Aorta (tissue), 5 donors: ENCODE data around the gene MRPS34. TPM values are rescaled to one million over a fixed set of nuclear protein-coding genes. Genes with fewer than 3 reads are reported as not detected.

Experiments used
- ATAC-seq: fragments of 200-7000 bp; cut with Tn5 transposase; one replicate; pipeline ENCODE4 v1.9.1; 2022; ENCODE audit warnings: moderate library complexity; ENCODE audit not compliant: low FRiP score
- DNase-seq, 2 donors: peaks; one replicate each; pipeline ENCODE4 v3.0.0-alpha.2; 2020
- H3K27ac ChIP-seq, 2 donors: one replicate each; pipeline ENCODE4 v1.5.1; 2013; ENCODE audit warnings: low read length in 2 of 2, mild to moderate bottlenecking in 2 of 2, moderate library complexity in 2 of 2, control low read depth in 1 of 2, inconsistent platforms in 1 of 2, low read depth in 1 of 2
- H3K27me3 ChIP-seq, 2 donors: one replicate each; pipeline ENCODE4 v1.6.1; 2013; ENCODE audit warnings: control low read depth in 1 of 2, low read length in 1 of 2, mild to moderate bottlenecking in 1 of 2, moderate library complexity in 1 of 2; ENCODE audit not compliant: insufficient read depth in 2 of 2, control insufficient read depth in 1 of 2
- H3K36me3 ChIP-seq, 2 donors: one replicate each; pipeline ENCODE4 v1.6.1; 2013; ENCODE audit warnings: control low read depth in 1 of 2, low read length in 1 of 2, mild to moderate bottlenecking in 1 of 2; ENCODE audit not compliant: insufficient read depth in 2 of 2, control insufficient read depth in 1 of 2
- H3K4me1 ChIP-seq, 2 donors: one replicate each; pipeline ENCODE4 v1.6.1; 2013; ENCODE audit warnings: low read length in 2 of 2, control low read depth in 1 of 2, mild to moderate bottlenecking in 1 of 2, moderate library complexity in 1 of 2; ENCODE audit not compliant: insufficient read depth in 2 of 2, control insufficient read depth in 1 of 2
- H3K4me3 ChIP-seq, 2 donors: one replicate each; pipeline ENCODE4 v1.5.1; 2013; ENCODE audit warnings: low read length in 2 of 2, control low read depth in 1 of 2, mild to moderate bottlenecking in 1 of 2
- H3K9me3 ChIP-seq: one replicate; pipeline ENCODE4 v1.6.1; 2013; ENCODE audit warnings: mild to moderate bottlenecking, low read length; ENCODE audit not compliant: control insufficient read depth
- WGBS, 2 donors: extraction: QIAGEN DNeasy Blood & Tissue Kit; methylation state at CpG; one replicate each; pipeline ENCODE4 v1.1.7; 2013; 5-methylcytosine and 5-hydroxymethylcytosine counted together
- intact Hi-C, 2 donors: fragments of 100-400 bp; cut with DNase I; formaldehyde crosslinking; loops; one replicate each; pipeline versions ENCODE4 v1.14.2 to v1.15.0; 2022
- polyA plus RNA-seq, 2 donors: library from polyadenylated mRNA; stranded (reverse); fragments of 200-250 nt; gene quantifications; one replicate each; pipeline ENCODE4 v1.2.3, GENCODE V29; 2013
- total RNA-seq, 2 donors: library from RNA; stranded (reverse); fragmentation: NEBNext Ultra II Directional; extraction: Animal tissue kit (Norgen Biotek cat#: 25700); gene quantifications; one replicate each; pipeline ENCODE4 v1.2.1, GENCODE V29; 2021
- donor health status: healthy with polysubstance abuse.
- donor health status: Bipolar disorder and iron deficiency.
- donor health status: DM: no; HTN: no; CAD: no.
- donor health status: DM: no; HTN: no; CAD: no.
- donor health status: DM: yes; HTN: yes; CAD: no.

The MRPS34 gene
- total and polyA plus RNA-seq, 4 donors, result 36.5 to 74.2 (median 54.1) TPM

GRCh38 chr16:1765826-1766225 lies 7.1 kb downstream of the MRPS34 start:
- ATAC-seq, result no peak

DNA sequence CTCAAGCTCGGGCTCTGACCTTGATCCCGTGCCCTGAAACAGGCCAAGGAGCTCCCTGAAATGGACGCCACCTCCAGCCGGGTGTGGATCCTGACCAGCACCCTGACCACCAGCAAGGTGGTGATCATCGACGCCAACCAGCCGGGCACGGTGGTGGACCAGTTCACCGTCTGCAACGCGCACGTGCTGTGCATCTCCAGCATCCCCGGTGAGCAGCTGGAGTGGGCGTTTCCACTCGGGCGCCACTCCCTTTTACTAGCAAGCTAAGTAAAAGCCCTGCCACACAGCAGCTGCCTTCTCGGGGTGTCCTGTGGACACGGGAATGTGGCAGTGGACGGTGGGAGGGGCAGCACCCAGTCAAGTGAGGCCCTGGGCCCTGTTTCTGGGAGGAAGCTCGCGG lies 8.0 kb downstream of the MRPS34 start:
- 90 to 94% methylated on average over 21 of the region's 21 CpGs for WGBS, 2 donors
- no peaks in the 10 kb centered on the region for H3K9me3 ChIP-seq
- H3K27me3 ChIP-seq, result no peaks in the 10 kb centered on the region
- no peak for DNase-seq
- ATAC-seq, result no peak
- no peaks in the 10 kb centered on the region for H3K36me3 ChIP-seq
- no peak overlapping the region for H3K4me3 ChIP-seq
- no peak overlapping the region for H3K27ac ChIP-seq
- H3K4me1 ChIP-seq, result no peaks in the 10 kb centered on the region
- intact Hi-C loops, result no loop called here

More at GRCh38 chr16:1765826-1766225, 7.1 kb downstream of the MRPS34 start:
- WGBS, 2 donors, result 89 to 91% methylated on average over 22 of the region's 22 CpGs
- DNase-seq, result no peak
- Histone ChIP-seq H3K4me1 (no peaks in the 10 kb centered on the region), H3K27ac (no peak overlapping the region), H3K4me3 (no peak overlapping the region), H3K27me3 (no peaks in the 10 kb centered on the region), H3K9me3 (no peaks in the 10 kb centered on the region), H3K36me3 (no peaks in the 10 kb centered on the region)
- intact Hi-C loops, result no loop called here

DNA sequence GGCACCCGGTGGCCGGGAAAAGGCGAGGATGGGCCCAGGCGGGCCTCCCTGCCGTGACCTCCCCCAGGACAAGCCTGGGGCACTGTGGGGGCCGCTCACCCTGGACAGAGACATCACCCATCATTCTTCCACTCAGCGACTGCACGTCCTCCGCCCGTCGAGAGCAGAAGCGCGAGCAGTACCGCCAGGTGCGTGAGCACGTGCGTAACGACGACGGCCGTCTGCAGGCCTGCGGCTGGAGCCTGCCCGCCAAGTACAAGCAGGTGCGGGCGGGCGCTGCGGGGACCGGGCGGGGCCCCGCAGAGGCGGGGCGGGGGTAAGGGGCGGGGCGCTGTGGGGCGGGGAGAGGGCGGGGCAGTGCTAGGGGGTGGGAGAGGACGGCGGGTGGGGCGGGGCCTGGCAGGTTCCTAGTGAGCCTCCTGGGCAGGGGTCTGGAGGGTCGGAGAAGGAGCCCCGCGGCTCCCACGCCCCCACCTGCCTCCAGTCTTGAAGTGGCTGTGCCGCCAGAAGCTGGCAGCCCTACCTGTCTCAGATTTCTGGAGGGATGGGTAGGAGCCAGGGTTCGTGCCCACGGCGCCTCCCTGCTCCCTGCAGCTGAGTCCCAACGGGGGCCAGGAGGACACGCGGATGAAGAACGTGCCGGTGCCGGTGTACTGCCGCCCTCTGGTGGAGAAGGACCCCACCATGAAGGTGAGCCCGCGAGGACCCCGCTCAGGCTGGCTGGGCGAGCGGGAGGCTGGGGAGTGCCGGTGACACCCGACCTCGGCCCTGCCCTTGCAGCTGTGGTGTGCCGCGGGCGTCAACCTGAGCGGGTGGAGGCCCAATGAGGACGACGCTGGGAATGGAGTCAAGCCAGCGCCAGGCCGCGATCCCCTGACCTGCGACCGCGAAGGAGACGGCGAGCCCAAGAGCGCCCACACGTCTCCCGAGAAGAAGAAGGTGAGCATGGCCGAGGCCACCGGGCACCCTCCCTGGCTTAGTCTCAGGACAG lies 9.1 kb downstream of the MRPS34 start:
- Histone ChIP-seq H3K27ac (no peak overlapping the region), H3K4me1 (no peaks in the 10 kb centered on the region), H3K36me3 (no peaks in the 10 kb centered on the region), H3K9me3 (no peaks in the 10 kb centered on the region), H3K27me3 (no peaks in the 10 kb centered on the region), H3K4me3 (no peak overlapping the region)
- intact Hi-C loops, result no loop called here
- ATAC-seq (no peak), DNase-seq (no peak)
- 72 to 73% methylated on average over 75 to 81 of the region's 81 CpGs for WGBS, 2 donors

DNA sequence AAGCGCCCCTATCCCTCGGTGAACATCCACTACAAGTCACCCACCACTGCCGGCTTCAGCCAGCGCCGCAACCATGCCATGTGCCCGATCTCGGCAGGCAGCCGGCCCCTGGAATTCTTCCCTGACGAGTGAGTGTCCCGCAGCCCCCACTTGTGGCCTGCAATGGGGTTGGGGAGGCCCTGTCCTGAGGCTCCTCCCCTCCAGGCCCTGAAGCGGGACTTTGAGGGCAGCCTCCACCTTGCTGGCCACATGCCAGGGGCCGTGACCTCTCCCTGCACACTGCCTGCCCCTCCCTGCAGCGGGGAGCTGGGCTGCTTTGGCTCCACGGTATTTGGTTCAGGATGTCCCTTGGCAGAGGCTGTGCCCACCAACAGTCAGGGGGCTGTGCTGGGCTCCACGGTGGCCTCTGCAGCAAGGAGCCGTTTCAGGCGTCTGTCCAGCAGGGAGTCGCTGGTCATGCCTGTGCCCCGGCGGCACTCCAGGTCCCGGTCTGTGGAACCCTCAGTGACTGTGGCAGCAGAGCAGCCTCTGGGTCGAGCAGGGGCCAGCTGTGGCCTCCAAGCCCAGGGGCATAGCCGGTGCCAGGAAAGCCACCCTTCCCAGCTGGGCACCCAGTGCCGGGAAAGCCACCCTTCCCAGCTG lies 9.9 kb downstream of the MRPS34 start:
- Histone ChIP-seq H3K9me3 (no peaks in the 10 kb centered on the region), H3K4me3 (no peak overlapping the region), H3K27me3 (no peaks in the 10 kb centered on the region), H3K27ac (no peak overlapping the region), H3K4me1 (no peaks in the 10 kb centered on the region), H3K36me3 (no peaks in the 10 kb centered on the region)
- DNase-seq (peak in 1 of 2 donors; percentile 74), ATAC-seq (no peak)
- 86% methylated on average over 24 of the region's 24 CpGs for WGBS, 2 donors
- intact Hi-C loops, result no loop called here

- no peak overlapping the region for H3K27ac ChIP-seq
- ATAC-seq (no peak), DNase-seq (peak in 1 of 2 donors; percentile 75)
- no peak overlapping the region for H3K4me3 ChIP-seq
- no peaks in the 10 kb centered on the region for H3K9me3 ChIP-seq
- H3K4me1 ChIP-seq, result no peaks in the 10 kb centered on the region
- no peaks in the 10 kb centered on the region for H3K27me3 ChIP-seq
- intact Hi-C loops, result no loop called here
- no peaks in the 10 kb centered on the region for H3K36me3 ChIP-seq
- WGBS, 2 donors, result 92 to 94% methylated on average over 27 to 30 of the region's 30 CpGs
Measured at GRCh38 chr16:1762196-1762878, 10.6 kb downstream of the MRPS34 start.

- Histone ChIP-seq H3K4me1 (no peaks in the 10 kb centered on the region), H3K4me3 (no peak overlapping the region), H3K9me3 (no peaks in the 10 kb centered on the region), H3K36me3 (no peaks in the 10 kb centered on the region), H3K27me3 (no peaks in the 10 kb centered on the region), H3K27ac (no peak overlapping the region)
- WGBS, 2 donors, result 91 to 92% methylated on average over 15 of the region's 15 CpGs
- intact Hi-C loops, result no loop called here
- DNase-seq (no peak), ATAC-seq (no peak)
Measured at GRCh38 chr16:1761751-1762150, 11.2 kb downstream of the MRPS34 start.

- Histone ChIP-seq H3K9me3 (no peaks in the 10 kb centered on the region), H3K27me3 (no peaks in the 10 kb centered on the region), H3K4me3 (no peak overlapping the region), H3K27ac (no peak overlapping the region), H3K36me3 (no peaks in the 10 kb centered on the region), H3K4me1 (no peaks in the 10 kb centered on the region)
- ATAC-seq (no peak), DNase-seq (no peak)
- WGBS, 2 donors, result 83 to 91% methylated on average over 15 of the region's 15 CpGs
- intact Hi-C loops, result no loop called here
Measured at GRCh38 chr16:1760911-1761310, 12.0 kb downstream of the MRPS34 start.

- intact Hi-C loops, result no loop called here
- no peaks in the 10 kb centered on the region for H3K27me3 ChIP-seq
- H3K4me3 ChIP-seq, result no peak overlapping the region
- WGBS, 2 donors, result 94 to 97% methylated on average over 21 of the region's 21 CpGs
- no peaks in the 10 kb centered on the region for H3K9me3 ChIP-seq
- DNase-seq, result no peak
- no peaks in the 10 kb centered on the region for H3K36me3 ChIP-seq
- H3K27ac ChIP-seq, result no peak overlapping the region
- ATAC-seq, result no peak
- H3K4me1 ChIP-seq, result no peaks in the 10 kb centered on the region
Measured at GRCh38 chr16:1759511-1759910, 13.4 kb downstream of the MRPS34 start.
